Stimulated activated CD8-positive, alpha-beta memory T cell treated with anti-CD3 and anti-CD28 coated beads, Interleukin-2, amount 100 ng/mL, for 48 hours (primary cell): ENCODE measurements around the gene CUL2.
"Not testable (repeated sequence)": the region's sequence is repeated elsewhere in the genome, so short reads cannot be mapped to it uniquely, and the experiment has no call there.

Experiments used
- DNase-seq, 2 donors: peaks; one replicate each; pipeline ENCODE4 v3.0.0-alpha.2; 2020; ENCODE audit warnings: low read depth in 2 of 2

The CUL2 gene

GRCh38 chr10:34979938-34980337 lies 110.2 kb downstream of the CUL2 start:
- DNase-seq: no peak

GRCh38 chr10:34978080-34978479 lies 112.1 kb downstream of the CUL2 start:
- DNase-seq: no peak

- not testable (repeated sequence) for DNase-seq
Measured at GRCh38 chr10:34976380-34976910, 113.7 kb downstream of the CUL2 start.

- not testable (repeated sequence) for DNase-seq
Measured at GRCh38 chr10:34974364-34975065, 115.6 kb downstream of the CUL2 start.

GRCh38 chr10:34973757-34974156 lies 116.4 kb downstream of the CUL2 start:
- not testable (repeated sequence) for DNase-seq

- DNase-seq: not testable (repeated sequence)
Measured at GRCh38 chr10:34973121-34973520, 117.0 kb downstream of the CUL2 start.

DNA sequence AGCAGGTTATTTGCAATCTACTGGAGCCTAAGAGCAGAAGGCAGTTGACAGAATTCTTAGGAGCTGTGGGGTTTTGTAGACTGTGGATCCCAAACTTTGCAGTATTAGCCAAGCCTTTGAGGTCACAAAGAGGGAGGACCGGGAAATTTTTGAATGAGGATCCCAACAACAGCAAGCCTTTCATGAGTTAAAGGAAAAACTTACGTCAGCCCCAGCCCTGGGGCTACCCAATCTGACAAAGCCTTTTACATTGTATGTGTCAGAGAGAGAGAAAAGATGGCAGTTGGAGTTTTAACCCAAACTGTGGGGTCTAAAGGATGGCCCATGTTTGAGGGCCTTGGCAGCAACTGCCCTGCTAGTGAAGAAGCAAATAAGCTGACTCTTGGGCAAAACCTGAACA lies 117.5 kb downstream of the CUL2 start:
- DNase-seq: not testable (repeated sequence)

DNA sequence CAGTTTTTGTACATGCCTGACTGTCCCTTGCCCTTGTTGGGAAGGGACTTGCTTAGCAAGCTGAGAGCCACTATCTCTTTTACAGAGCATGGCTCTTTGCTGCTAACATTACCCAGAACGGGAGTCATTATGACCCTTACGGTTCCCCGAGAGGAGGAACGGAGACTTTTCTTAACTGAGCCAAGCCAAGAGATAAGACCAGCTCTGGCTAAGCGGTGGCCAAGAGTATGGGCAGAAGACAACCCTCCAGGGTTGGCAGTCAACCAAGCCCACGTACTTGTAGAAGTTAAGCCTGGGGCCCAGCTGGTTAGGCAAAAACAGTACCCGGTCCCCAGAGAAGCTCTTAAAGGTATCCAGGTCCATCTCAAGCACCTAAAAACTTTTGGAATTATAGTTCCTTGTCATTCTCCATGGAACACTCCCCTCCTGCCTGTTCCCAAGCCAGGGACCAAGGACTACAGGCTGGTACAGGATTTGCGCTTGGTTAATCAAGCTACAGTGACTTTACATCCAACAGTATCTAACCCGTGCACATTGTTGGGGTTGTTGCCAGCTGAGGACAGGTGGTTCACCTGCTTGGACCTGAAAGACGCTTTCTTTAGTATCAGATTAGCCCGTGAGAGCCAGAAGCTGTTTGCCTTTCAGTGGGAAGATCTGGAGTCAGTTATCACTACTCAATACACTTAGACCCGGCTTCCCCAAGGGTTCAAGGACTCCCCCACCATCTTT lies 118.4 kb downstream of the CUL2 start:
- not testable (repeated sequence) for DNase-seq

- DNase-seq: no peak
Measured at GRCh38 chr10:34969171-34969570, 121.0 kb downstream of the CUL2 start.

DNA sequence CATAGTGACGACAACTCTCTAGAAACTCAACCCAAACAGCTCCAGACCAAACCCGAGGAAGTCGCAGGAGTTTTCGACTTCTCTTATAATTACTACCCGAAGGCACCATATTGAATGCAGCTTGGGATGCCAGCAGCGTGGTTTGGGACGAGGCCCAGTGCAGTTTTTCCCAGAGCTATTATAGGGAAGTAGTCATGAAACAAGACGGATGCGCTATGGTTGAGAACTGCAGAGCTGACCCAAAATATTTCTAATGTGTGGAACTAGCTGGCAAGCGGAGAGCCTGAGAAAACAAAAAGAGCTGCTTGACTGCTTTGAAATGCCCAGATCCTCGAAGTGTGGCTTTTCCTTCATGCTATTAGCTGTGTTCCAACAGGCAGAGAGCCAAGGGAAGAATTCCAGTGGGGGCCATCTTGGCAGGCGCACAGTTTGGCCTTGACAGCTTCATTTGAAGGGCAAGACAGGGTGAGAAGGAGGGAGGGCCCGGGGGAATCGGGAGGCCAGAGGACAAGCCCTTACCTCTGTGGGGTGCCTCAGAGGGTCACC lies 122.7 kb downstream of the CUL2 start:
- no peak for DNase-seq

DNA sequence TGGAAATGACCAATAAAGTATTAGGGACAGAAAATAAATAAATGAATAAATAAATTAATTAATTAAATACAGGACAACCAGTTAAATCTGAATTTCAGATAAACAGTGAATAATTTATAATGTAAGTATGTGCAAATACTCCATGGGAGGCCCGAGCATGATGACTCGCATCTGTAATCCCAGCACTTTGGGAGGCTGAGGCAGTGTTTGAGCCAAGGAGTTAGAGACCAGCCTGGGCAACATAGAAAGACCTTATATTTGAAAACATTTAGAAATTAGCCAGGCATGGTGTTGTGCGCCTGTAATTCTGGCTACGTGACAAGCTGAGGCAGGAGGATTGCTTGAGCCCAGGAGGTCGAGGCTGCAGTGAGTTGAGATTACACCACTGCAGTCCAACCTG lies 123.7 kb downstream of the CUL2 start:
- DNase-seq: no peak

DNA sequence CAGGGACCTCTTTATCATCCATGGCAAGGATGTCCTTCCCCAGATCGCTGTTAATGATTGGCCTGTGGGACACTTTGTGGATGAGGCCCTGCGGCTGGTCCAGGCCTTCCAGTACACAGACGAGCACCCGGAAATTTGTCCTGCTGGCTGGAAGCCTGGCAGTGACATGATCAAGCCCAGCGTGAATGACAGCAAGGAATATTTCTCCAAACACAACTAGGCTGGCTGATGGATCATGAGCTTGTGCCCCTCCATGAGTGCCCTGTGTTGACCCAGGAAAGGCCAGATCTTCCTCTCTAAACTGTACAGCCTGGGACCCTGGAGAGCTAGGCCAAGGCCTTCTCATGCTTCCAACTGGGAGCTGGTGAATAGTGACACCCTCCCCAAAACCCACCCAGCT lies 124.1 kb downstream of the CUL2 start:
- no peak for DNase-seq

- DNase-seq: no peak
Measured at GRCh38 chr10:34964166-34964800, 125.9 kb downstream of the CUL2 start.

DNA sequence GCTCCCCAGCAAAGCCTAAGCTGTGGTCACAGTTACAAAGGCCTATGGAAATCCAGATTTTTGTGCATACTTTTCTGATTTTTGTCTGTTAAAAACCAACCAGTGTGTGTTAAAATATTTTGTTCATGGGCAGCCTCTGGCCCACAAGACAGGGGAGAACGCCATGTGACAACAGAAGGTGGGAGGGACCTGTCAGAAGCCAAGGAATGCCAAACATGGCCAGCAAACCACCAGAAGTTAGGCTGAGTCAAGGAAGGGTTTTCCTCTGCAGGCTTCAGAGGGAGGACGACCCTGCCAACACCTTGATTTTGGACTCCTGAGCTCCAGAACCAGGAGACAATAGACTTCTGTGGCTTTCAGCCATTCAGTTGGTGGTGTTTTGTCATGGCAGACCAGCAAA lies 127.3 kb downstream of the CUL2 start:
- no peak for DNase-seq

GRCh38 chr10:34960983-34961382 lies 129.2 kb downstream of the CUL2 start:
- no peak for DNase-seq

GRCh38 chr10:34959786-34960185 lies 130.4 kb downstream of the CUL2 start:
- no peak for DNase-seq

GRCh38 chr10:34959321-34959720 lies 130.8 kb downstream of the CUL2 start:
- DNase-seq: no peak
